ENCODE data around the gene ATP8A2.

- TF ChIP-seq CTCF (conservative IDR thresholded peaks at IDR 0.05; ENCODE audit: low read depth, low read length): no peak
- no peak for TF ChIP-seq MAFK (IDR thresholded peaks at IDR 0.05; ENCODE audit: low read depth, low read length)
- no peak for TF ChIP-seq POLR2A (IDR thresholded peaks at IDR 0.05; ENCODE audit: low read depth, low read length)
- TF ChIP-seq SMC3 (IDR thresholded peaks at IDR 0.05; ENCODE audit: low read depth, low read length): no peak
- TF ChIP-seq MAZ (IDR thresholded peaks at IDR 0.05; ENCODE audit: borderline replicate concordance, low read depth, low read length): no peak
- no peak for TF ChIP-seq RCOR1 (IDR thresholded peaks at IDR 0.05; ENCODE audit: insufficient replicate concordance, low read length)
- no peak for TF ChIP-seq ELK1 (IDR thresholded peaks at IDR 0.05; ENCODE audit: borderline replicate concordance, low read depth, low read length)
- no peak for TF ChIP-seq CEBPB (IDR thresholded peaks at IDR 0.05; ENCODE audit: low read depth, low read length)
- no peak for TF ChIP-seq CHD1 (IDR thresholded peaks at IDR 0.05; ENCODE audit: low read depth, low read length)
- no peak for TF ChIP-seq USF2 (IDR thresholded peaks at IDR 0.05; ENCODE audit: low read depth, low read length)
- TF ChIP-seq NFE2L2 (IDR thresholded peaks at IDR 0.05; ENCODE audit: low read depth, low read length): no peak
- no peak for TF ChIP-seq MXI1 (IDR thresholded peaks at IDR 0.05; ENCODE audit: borderline replicate concordance, low read depth, low read length)
- TF ChIP-seq RAD21 (IDR thresholded peaks at IDR 0.05; ENCODE audit: low read length): no peak
Observed at GRCh38 chr13:25379011-25379410, 7.2 kb downstream of the ATP8A2 start.
